CD4-positive, CD25-positive, alpha-beta regulatory T cell (primary cell): ENCODE results near the gene BRSK2. TPM values are rescaled to one million over a fixed set of nuclear protein-coding genes. Genes with fewer than 3 reads are reported as not detected.

Experiments
- ATAC-seq, 2 donors: fragments of 150-1000 bp; cut with Tn5 transposase; one replicate each; pipeline ENCODE4 v1.10.0; 2021; ENCODE audit warnings: low read depth in 2 of 2, moderate number of reproducible peaks in 2 of 2, moderate library complexity in 1 of 2
- DNase-seq, 3 donors: peaks; one replicate each; pipeline versions ENCODE4 v3.0.0 to v3.0.0-alpha.2; 2012 to 2022; ENCODE audit warnings: mixed read lengths in 1 of 3
- H3K27ac ChIP-seq: one replicate; pipeline ENCODE4 v1.7.0; 2013; ENCODE audit warnings: mild to moderate bottlenecking, low read length; ENCODE audit not compliant: insufficient read depth, poor library complexity, severe bottlenecking
- H3K27me3 ChIP-seq: one replicate; pipeline ENCODE4 v1.7.0; 2013; ENCODE audit warnings: low read length; ENCODE audit not compliant: control insufficient read depth, insufficient read depth
- H3K36me3 ChIP-seq: one replicate; pipeline ENCODE4 v1.7.0; 2013; ENCODE audit warnings: mild to moderate bottlenecking, low read length, moderate library complexity; ENCODE audit not compliant: control insufficient read depth, insufficient read depth
- H3K4me1 ChIP-seq: 2 replicates; pipeline ENCODE4 v1.7.0; 2013; ENCODE audit warnings: mild to moderate bottlenecking, low read length; ENCODE audit not compliant: insufficient read depth, control insufficient read depth, poor library complexity, severe bottlenecking
- H3K4me3 ChIP-seq: one replicate; pipeline ENCODE4 v1.7.0; 2013; ENCODE audit warnings: low read depth, mild to moderate bottlenecking, low read length, moderate library complexity
- H3K9me3 ChIP-seq, 2 experiments: 1 replicate in 1 of 2; 2 replicates in 1 of 2; pipeline ENCODE4 v1.7.0; 2013; ENCODE audit warnings: low read length in 2 of 2, mild to moderate bottlenecking in 1 of 2, moderate library complexity in 1 of 2; ENCODE audit not compliant: control insufficient read depth in 2 of 2
- H3K27ac Mint-ChIP-seq, 3 donors: one replicate each; pipeline ENCODE4 v1.8.0; 2020 to 2022; ENCODE audit warnings: mild to moderate bottlenecking in 3 of 3, mixed read lengths in 3 of 3, moderate library complexity in 2 of 3
- H3K27me3 Mint-ChIP-seq: one replicate; pipeline ENCODE4 v1.8.0; 2022; ENCODE audit warnings: mild to moderate bottlenecking, mixed read lengths
- H3K36me3 Mint-ChIP-seq: one replicate; pipeline ENCODE4 v1.8.0; 2020; ENCODE audit warnings: mixed read lengths
- H3K4me1 Mint-ChIP-seq, 4 donors: one replicate each; pipeline ENCODE4 v1.8.0; 2020 to 2022; ENCODE audit warnings: mixed read lengths in 4 of 4, mild to moderate bottlenecking in 1 of 4
- H3K4me3 Mint-ChIP-seq, 4 donors: one replicate each; pipeline ENCODE4 v1.8.0; 2020 to 2022; ENCODE audit warnings: mild to moderate bottlenecking in 4 of 4, mixed read lengths in 4 of 4, moderate library complexity in 3 of 4
- H3K9me3 Mint-ChIP-seq, 7 donors: one replicate each; pipeline ENCODE4 v1.8.0; 2020 to 2022; ENCODE audit warnings: mixed read lengths in 7 of 7, mild to moderate bottlenecking in 3 of 7, moderate library complexity in 2 of 7
- polyA plus RNA-seq, 4 donors: library from polyadenylated mRNA; unstranded; fragments of 300-500 nt; fragmentation: Illumina TruSeq; gene quantifications; one replicate each; pipeline ENCODE4 v1.2.3, GENCODE V29; 2021
- total RNA-seq: library from RNA; stranded (reverse); gene quantifications from one replicate; pipeline ENCODE4 v1.2.3, GENCODE V29; 2022

Gene BRSK2
- total and polyA plus RNA-seq, 5 donors from 2014 or later = 0.07 to 0.42 (median 0.08) TPM; not detected in 1

DNA sequence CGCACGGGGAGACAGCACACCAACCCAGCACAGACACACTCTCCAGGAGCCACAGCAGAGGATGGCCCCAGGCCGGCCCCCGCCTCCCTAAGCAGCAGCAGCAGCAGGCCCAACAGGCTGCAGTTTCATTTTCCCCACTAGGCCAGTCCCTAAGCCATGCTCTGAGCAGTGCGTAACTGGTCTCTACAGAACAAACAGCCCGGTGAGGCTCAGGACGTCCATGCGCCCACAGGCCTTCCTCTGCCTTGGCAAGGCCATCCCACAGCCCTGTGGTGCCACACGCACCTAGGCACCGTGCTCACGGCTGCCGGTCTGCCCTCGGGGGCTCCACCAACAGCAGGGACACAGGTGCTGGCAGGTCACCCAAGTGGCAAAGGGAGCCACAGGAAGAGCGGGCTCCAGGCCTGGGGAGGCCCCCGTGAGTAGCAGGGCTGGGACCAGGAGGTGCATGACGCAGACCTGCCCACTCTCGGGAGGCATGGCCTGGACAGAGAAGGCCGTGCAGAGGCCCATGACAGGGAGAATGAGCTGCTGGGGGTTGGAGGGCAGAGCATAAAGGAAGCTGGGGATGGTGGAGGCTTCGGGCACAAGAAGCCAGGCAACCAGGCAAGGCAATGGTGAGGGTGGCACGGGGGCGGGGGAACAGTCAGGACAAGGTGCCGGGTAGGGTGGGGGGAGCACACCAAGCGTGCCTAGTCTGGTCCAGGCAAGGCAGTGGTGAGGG is 98.3 kb downstream of the BRSK2 start:
- Mint-ChIP-seq H3K27ac (peak overlapping the region in 2 of 3 donors; percentile 66 to 69), H3K9me3 (no peaks in the 10 kb centered on the region), H3K4me1 (peaks cover 0 to 47% (median 13%) of the 10 kb centered on the region in 4 donors), H3K4me3 (no peak overlapping the region), H3K27me3 (no peaks in the 10 kb centered on the region), H3K36me3 (no peaks in the 10 kb centered on the region)
- ATAC-seq (peak in 1 of 2 donors; percentile 29), DNase-seq (no peak)
- Histone ChIP-seq H3K36me3 (peaks cover 3% of the 10 kb centered on the region), H3K9me3 (no peaks in the 10 kb centered on the region), H3K27ac (no peak overlapping the region), H3K4me3 (no peak overlapping the region), H3K27me3 (no peaks in the 10 kb centered on the region), H3K4me1 (peaks cover 35% of the 10 kb centered on the region)

DNA sequence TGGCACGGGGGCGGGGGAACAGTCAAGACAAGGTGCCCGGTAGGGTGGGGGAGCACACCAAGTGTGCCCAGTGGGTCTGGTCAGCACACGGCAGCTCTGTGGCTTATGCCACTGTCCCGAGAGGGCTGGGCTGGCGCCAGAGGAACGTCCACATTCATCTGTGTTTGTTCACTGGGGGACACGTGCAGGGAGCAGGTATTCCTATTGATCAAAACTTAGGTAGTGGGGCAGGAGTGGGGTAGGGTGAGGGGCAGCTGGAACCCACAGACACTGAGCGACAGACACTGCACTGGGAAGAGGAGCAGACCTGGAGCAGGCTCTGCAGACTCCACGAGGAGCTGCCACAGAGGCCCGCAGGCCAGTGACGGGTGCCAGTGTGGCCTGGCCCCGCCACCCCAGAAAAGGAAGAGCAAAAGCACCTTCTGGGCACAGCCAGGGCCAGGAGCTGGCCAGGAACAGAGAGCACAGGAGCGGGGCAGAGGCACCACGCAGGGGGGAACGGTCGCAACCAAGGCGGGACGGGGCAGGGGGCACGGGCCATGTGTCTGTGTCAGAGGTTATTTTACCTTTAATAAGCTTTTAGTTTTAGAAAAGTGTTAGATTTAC is 98.9 kb downstream of the BRSK2 start:
- Histone ChIP-seq H3K4me3 (no peak overlapping the region), H3K27ac (peak overlapping the region; percentile 14), H3K36me3 (peaks cover 3% of the 10 kb centered on the region), H3K9me3 (no peaks in the 10 kb centered on the region), H3K4me1 (peaks cover 35% of the 10 kb centered on the region), H3K27me3 (no peaks in the 10 kb centered on the region)
- DNase-seq (no peak), ATAC-seq (no peak)
- no peak overlapping the region for H3K4me3 Mint-ChIP-seq
- H3K27me3 Mint-ChIP-seq = no peaks in the 10 kb centered on the region
- peaks cover 4 to 50% (median 17%) of the 10 kb centered on the region in 4 donors for H3K4me1 Mint-ChIP-seq
- peak overlapping the region in 1 of 3 donors; percentile 69 for H3K27ac Mint-ChIP-seq
- H3K9me3 Mint-ChIP-seq = no peaks in the 10 kb centered on the region
- H3K36me3 Mint-ChIP-seq = no peaks in the 10 kb centered on the region

DNA sequence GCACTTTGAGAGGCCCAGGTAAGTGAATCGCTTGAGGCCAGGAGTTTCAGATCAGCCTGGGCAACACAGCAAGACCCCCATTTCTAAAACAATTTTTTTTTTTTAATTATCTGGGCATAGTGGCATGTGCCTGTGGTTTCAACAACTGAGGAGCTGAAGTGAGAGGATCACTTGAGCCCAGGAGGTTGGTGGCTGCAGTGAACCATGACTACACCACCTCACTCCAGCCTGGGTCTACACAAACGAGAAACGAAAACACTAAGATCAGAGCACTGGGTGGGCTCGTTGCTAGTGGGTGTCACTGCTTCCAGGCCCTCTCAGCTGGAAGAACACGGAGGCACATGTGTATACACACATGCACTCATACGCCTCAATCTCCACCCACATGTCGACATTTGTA is 100.9 kb downstream of the BRSK2 start:
- Mint-ChIP-seq H3K4me1 (peaks cover 10 to 59% (median 28%) of the 10 kb centered on the region in 4 donors), H3K4me3 (no peak overlapping the region), H3K27me3 (no peaks in the 10 kb centered on the region), H3K36me3 (peaks cover under 1% of the 10 kb centered on the region), H3K27ac (no peak overlapping the region), H3K9me3 (no peaks in the 10 kb centered on the region)
- no peaks in the 10 kb centered on the region for H3K9me3 ChIP-seq
- ATAC-seq (no peak), DNase-seq (no peak)
- H3K27me3 ChIP-seq = no peaks in the 10 kb centered on the region
- H3K36me3 ChIP-seq = no peaks in the 10 kb centered on the region
- no peak overlapping the region for H3K27ac ChIP-seq
- H3K4me1 ChIP-seq = peaks cover 31% of the 10 kb centered on the region
- no peak overlapping the region for H3K4me3 ChIP-seq

- no peak overlapping the region for H3K27ac ChIP-seq
- H3K4me3 ChIP-seq = no peak overlapping the region
- H3K27me3 ChIP-seq = no peaks in the 10 kb centered on the region
- H3K27me3 Mint-ChIP-seq = no peaks in the 10 kb centered on the region
- no peaks in the 10 kb centered on the region for H3K9me3 Mint-ChIP-seq
- no peaks in the 10 kb centered on the region for H3K36me3 ChIP-seq
- peaks cover 8% of the 10 kb centered on the region for H3K36me3 Mint-ChIP-seq
- ATAC-seq = no peak
- no peak for DNase-seq
- H3K4me3 Mint-ChIP-seq = no peak overlapping the region
- H3K9me3 ChIP-seq = no peaks in the 10 kb centered on the region
- H3K27ac Mint-ChIP-seq = no peak overlapping the region
- peaks cover 17 to 62% (median 35%) of the 10 kb centered on the region in 4 donors for H3K4me1 Mint-ChIP-seq
- H3K4me1 ChIP-seq = peaks cover 24% of the 10 kb centered on the region
Observed at GRCh38 chr11:1491379-1491778, 101.6 kb downstream of the BRSK2 start.

- Mint-ChIP-seq H3K27ac (no peak overlapping the region), H3K27me3 (no peaks in the 10 kb centered on the region), H3K9me3 (no peaks in the 10 kb centered on the region), H3K4me3 (peak overlapping the region in 2 of 4 donors; percentile 11 to 23), H3K36me3 (peaks cover 24% of the 10 kb centered on the region), H3K4me1 (peaks cover 33 to 72% (median 51%) of the 10 kb centered on the region in 4 donors)
- Histone ChIP-seq H3K36me3 (no peaks in the 10 kb centered on the region), H3K27ac (no peak overlapping the region), H3K4me3 (no peak overlapping the region), H3K9me3 (no peaks in the 10 kb centered on the region), H3K27me3 (no peaks in the 10 kb centered on the region), H3K4me1 (peaks cover 14% of the 10 kb centered on the region)
- ATAC-seq (no peak), DNase-seq (no peak)
Observed at GRCh38 chr11:1493650-1494244, 104.0 kb downstream of the BRSK2 start.

DNA sequence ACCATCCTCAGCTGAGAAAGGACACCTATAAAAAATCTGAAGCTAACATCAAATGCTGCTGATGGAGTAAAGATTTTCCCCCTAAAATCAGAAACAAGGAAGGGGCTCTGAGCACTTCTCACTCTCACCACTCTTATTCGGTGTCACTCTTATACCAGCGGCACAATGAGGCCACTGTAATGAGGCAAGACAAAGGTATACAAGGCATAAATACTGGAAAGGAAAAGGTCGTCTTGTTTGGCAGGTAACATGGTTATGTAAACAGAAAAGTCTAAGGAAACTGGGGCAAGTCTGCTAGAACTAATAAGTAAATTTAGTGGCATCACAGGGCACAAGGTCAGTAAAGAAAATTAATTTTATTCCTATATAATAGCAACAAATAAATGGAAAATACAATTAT is 104.9 kb downstream of the BRSK2 start:
- Mint-ChIP-seq H3K4me3 (no peak overlapping the region), H3K27ac (peak overlapping the region in 1 of 3 donors; percentile 5), H3K27me3 (no peaks in the 10 kb centered on the region), H3K4me1 (peaks cover 36 to 67% (median 50%) of the 10 kb centered on the region in 4 donors), H3K36me3 (peaks cover 30% of the 10 kb centered on the region), H3K9me3 (no peaks in the 10 kb centered on the region)
- Histone ChIP-seq H3K27me3 (no peaks in the 10 kb centered on the region), H3K27ac (no peak overlapping the region), H3K9me3 (no peaks in the 10 kb centered on the region), H3K4me3 (no peak overlapping the region), H3K36me3 (peaks cover 7% of the 10 kb centered on the region), H3K4me1 (peaks cover 13% of the 10 kb centered on the region)
- DNase-seq (no peak), ATAC-seq (no peak)

DNA sequence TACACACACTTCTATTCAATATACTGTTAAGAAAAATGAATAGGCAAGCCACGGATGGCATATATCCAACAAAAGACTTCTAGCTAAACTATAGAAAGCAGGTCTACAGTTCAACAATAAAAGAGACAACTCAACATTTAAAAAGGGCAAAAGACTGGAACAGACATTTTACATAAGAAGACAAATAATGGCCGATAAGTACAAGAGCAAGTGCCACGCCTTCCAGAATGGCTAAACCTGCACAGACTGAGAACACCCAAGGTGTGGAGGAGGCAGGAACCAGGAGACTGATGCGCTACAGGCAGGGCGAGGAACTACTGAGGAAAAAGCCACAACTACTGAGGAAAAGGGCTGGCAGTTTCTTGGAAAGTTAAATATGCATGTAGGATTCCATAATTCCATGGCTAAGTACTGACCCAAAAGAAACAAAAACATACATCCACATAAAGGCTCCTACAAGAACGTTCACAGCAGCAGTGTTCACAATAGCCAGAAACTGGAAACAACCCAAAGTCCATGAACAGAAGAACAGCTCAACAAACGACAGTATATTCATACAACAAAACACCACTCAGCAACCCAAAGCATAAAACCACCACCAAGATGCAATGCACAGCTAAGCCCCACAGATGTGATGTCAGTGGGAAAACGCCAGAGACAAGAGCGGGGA is 106.5 kb downstream of the BRSK2 start:
- H3K36me3 Mint-ChIP-seq = peaks cover 38% of the 10 kb centered on the region
- peaks cover 36 to 73% (median 50%) of the 10 kb centered on the region in 4 donors for H3K4me1 Mint-ChIP-seq
- Histone ChIP-seq H3K27ac (no peak overlapping the region), H3K27me3 (no peaks in the 10 kb centered on the region), H3K4me3 (no peak overlapping the region), H3K4me1 (peaks cover 13% of the 10 kb centered on the region), H3K36me3 (peaks cover 7% of the 10 kb centered on the region), H3K9me3 (no peaks in the 10 kb centered on the region)
- ATAC-seq = no peak
- no peaks in the 10 kb centered on the region for H3K27me3 Mint-ChIP-seq
- peak overlapping the region in 2 of 4 donors; percentile 11 to 28 for H3K4me3 Mint-ChIP-seq
- no peaks in the 10 kb centered on the region for H3K9me3 Mint-ChIP-seq
- peak overlapping the region in 2 of 3 donors; percentile 13 to 33 for H3K27ac Mint-ChIP-seq
- no peak for DNase-seq
